Right hindlimb (tissue), 1 donor: ENCODE data around the gene ZNG1C.
"Not testable (repeated sequence)": the region's sequence is repeated elsewhere in the genome, so short reads cannot be mapped to it uniquely, and the experiment has no call there.

ENCODE experiments used
- DNase-seq: peaks from one replicate; pipeline ENCODE4 v3.0.0-alpha.2; 2018

ZNG1C gene

GRCh38 chr9:68241683-68242082 is at the start of gene ZNG1C:
Gene ZNG1C (plus strand): TSS chr9:68241983. CDS start chr9:68242032, 49 bp downstream.
- not testable (repeated sequence) for DNase-seq

- DNase-seq: not testable (repeated sequence)
These were observed 654 bp downstream of the ZNG1C start for GRCh38 chr9:68242437-68242836.

- not testable (repeated sequence) for DNase-seq
These were observed 39.3 kb downstream of the ZNG1C start for GRCh38 chr9:68281041-68281440.

- not testable (repeated sequence) for DNase-seq
These were observed 60.8 kb downstream of the ZNG1C start, which contains the start of gene FOXD4L3 for GRCh38 chr9:68302567-68302966. Gene FOXD4L3 (plus strand): TSS chr9:68302867. CDS start chr9:68302952, 85 bp downstream.

GRCh38 chr9:68303771-68304170 is 62.0 kb downstream of the ZNG1C start:
- DNase-seq: not testable (repeated sequence)

- not testable (repeated sequence) for DNase-seq
These were observed 62.4 kb downstream of the ZNG1C start for GRCh38 chr9:68304212-68304611.

- not testable (repeated sequence) for DNase-seq
These were observed 63.0 kb downstream of the ZNG1C start for GRCh38 chr9:68304777-68305176.

GRCh38 chr9:68305680-68306285 is 64.0 kb downstream of the ZNG1C start:
- DNase-seq: not testable (repeated sequence)

- DNase-seq: not testable (repeated sequence)
These were observed 64.7 kb downstream of the ZNG1C start for GRCh38 chr9:68306391-68306964.

GRCh38 chr9:68307127-68307526 is 65.3 kb downstream of the ZNG1C start:
- DNase-seq: not testable (repeated sequence)

GRCh38 chr9:68307654-68308053 is 65.9 kb downstream of the ZNG1C start:
- DNase-seq: not testable (repeated sequence)

- not testable (repeated sequence) for DNase-seq
These were observed 69.4 kb downstream of the ZNG1C start for GRCh38 chr9:68311208-68311607.

GRCh38 chr9:68318209-68318608 is 76.4 kb downstream of the ZNG1C start:
- not testable (repeated sequence) for DNase-seq

- DNase-seq: not testable (repeated sequence)
These were observed 82.0 kb downstream of the ZNG1C start for GRCh38 chr9:68323749-68324148.

GRCh38 chr9:68324518-68324917 is 82.7 kb downstream of the ZNG1C start:
- DNase-seq: not testable (repeated sequence)

- DNase-seq: not testable (repeated sequence)
These were observed 87.3 kb downstream of the ZNG1C start for GRCh38 chr9:68329106-68329505.

GRCh38 chr9:68330531-68331173 is 88.9 kb downstream of the ZNG1C start:
- not testable (repeated sequence) for DNase-seq

GRCh38 chr9:68332122-68332521 is 90.3 kb downstream of the ZNG1C start:
- DNase-seq: not testable (repeated sequence)

- DNase-seq: not testable (repeated sequence)
These were observed 94.2 kb downstream of the ZNG1C start for GRCh38 chr9:68335935-68336334.

- DNase-seq: not testable (repeated sequence)
These were observed 95.0 kb downstream of the ZNG1C start for GRCh38 chr9:68336639-68337339.

- DNase-seq: not testable (repeated sequence)
These were observed 96.2 kb downstream of the ZNG1C start for GRCh38 chr9:68338000-68338399.

- DNase-seq: not testable (repeated sequence)
These were observed 100.7 kb downstream of the ZNG1C start for GRCh38 chr9:68342265-68343025.
